CD14-positive monocyte (primary cell): ENCODE measurements around the gene DRAXIN. TPM values are rescaled to one million over a fixed set of nuclear protein-coding genes. Genes with fewer than 3 reads are reported as not detected.

Experiments
- DNase-seq, 3 donors: peaks; one replicate each; pipeline ENCODE4 v3.0.0-alpha.2; 2011 to 2022
- H2AFZ ChIP-seq: 2 replicates; pipeline ENCODE4 v1.6.0; 2012; ENCODE audit warnings: mild to moderate bottlenecking, low read depth, low read length, inconsistent platforms; ENCODE audit not compliant: insufficient read depth, poor library complexity, severe bottlenecking
- H3K27ac ChIP-seq, 2 donors: 1 replicate in 1 of 2; 2 replicates in 1 of 2; pipeline ENCODE4 v1.5.1; 2012 to 2013; ENCODE audit warnings: low read length in 2 of 2, control low read depth in 1 of 2, inconsistent platforms in 1 of 2, low read depth in 1 of 2, mild to moderate bottlenecking in 1 of 2
- H3K27me3 ChIP-seq, 2 donors: one replicate each; pipeline versions ENCODE4 v1.6.0 to v1.6.1; 2011 to 2013; ENCODE audit warnings: low read length in 2 of 2; ENCODE audit not compliant: control insufficient read depth in 2 of 2, insufficient read depth in 2 of 2
- H3K36me3 ChIP-seq, 2 donors: replicated peaks in 1 of 2; 1 replicate in 1 of 2; 2 replicates in 1 of 2; pipeline versions ENCODE4 v1.5.1 to v1.6.1; 2012 to 2013; ENCODE audit warnings: low read length in 2 of 2, control low read depth in 1 of 2, inconsistent platforms in 1 of 2, mild to moderate bottlenecking in 1 of 2; ENCODE audit not compliant: insufficient read depth in 2 of 2, control insufficient read depth in 1 of 2
- H3K4me1 ChIP-seq, 2 donors: 1 replicate in 1 of 2; 2 replicates in 1 of 2; pipeline versions ENCODE4 v1.5.1 to v1.6.1; 2012 to 2013; ENCODE audit warnings: low read length in 2 of 2, control low read depth in 1 of 2, inconsistent platforms in 1 of 2, mild to moderate bottlenecking in 1 of 2, moderate library complexity in 1 of 2; ENCODE audit not compliant: insufficient read depth in 2 of 2, control insufficient read depth in 1 of 2
- H3K4me2 ChIP-seq: replicated peaks from 2 replicates; pipeline ENCODE3; 2012; ENCODE audit warnings: low read length, moderate library complexity, mild to moderate bottlenecking; ENCODE audit not compliant: poor library complexity, severe bottlenecking; ENCODE audit errors: extremely low read depth
- H3K4me3 ChIP-seq, 3 experiments: fragments of 200-600 bp in 1 of 3; sonication (generic) in 1 of 3; replicated peaks in 1 of 3; 1 replicate in 2 of 3; 2 replicates in 1 of 3; pipeline ENCODE4 v1.5.1; 2011 to 2013; ENCODE audit warnings: low read length in 3 of 3, mild to moderate bottlenecking in 3 of 3, control low read depth in 2 of 3, low read depth in 2 of 3, inconsistent platforms in 1 of 3, moderate library complexity in 1 of 3
- H3K79me2 ChIP-seq: 2 replicates; pipeline ENCODE4 v1.6.0; 2012; ENCODE audit warnings: mild to moderate bottlenecking, control low read depth, inconsistent platforms, low read length, moderate library complexity; ENCODE audit not compliant: insufficient read depth
- H3K9ac ChIP-seq: 2 replicates; pipeline ENCODE4 v1.6.0; 2017; ENCODE audit warnings: low read length, mild to moderate bottlenecking; ENCODE audit not compliant: insufficient read depth, poor library complexity, severe bottlenecking
- H3K9me3 ChIP-seq, 2 donors: replicated peaks in 1 of 2; 1 replicate in 1 of 2; 2 replicates in 1 of 2; pipeline versions ENCODE4 v1.5.1 to v1.6.1; 2012 to 2013; ENCODE audit warnings: low read length in 2 of 2, control low read depth in 1 of 2; ENCODE audit not compliant: control insufficient read depth in 1 of 2, insufficient read depth in 1 of 2
- H4K20me1 ChIP-seq: 2 replicates; pipeline ENCODE4 v1.6.0; 2012; ENCODE audit warnings: mild to moderate bottlenecking, low read length, control low read depth, moderate library complexity; ENCODE audit not compliant: insufficient read depth
- H3K27ac Mint-ChIP-seq, 7 donors: one replicate each; pipeline ENCODE4 v1.8.0; 2020; ENCODE audit warnings: mild to moderate bottlenecking in 7 of 7, mixed read lengths in 7 of 7, moderate library complexity in 6 of 7, inconsistent platforms in 2 of 7
- H3K27me3 Mint-ChIP-seq, 3 donors: one replicate each; pipeline ENCODE4 v1.8.0; 2021 to 2022; ENCODE audit warnings: low read depth in 3 of 3, mild to moderate bottlenecking in 3 of 3, mixed read lengths in 3 of 3, moderate library complexity in 3 of 3, inconsistent platforms in 1 of 3
- H3K36me3 Mint-ChIP-seq, 2 donors: one replicate each; pipeline ENCODE4 v1.8.0; 2020; ENCODE audit warnings: mixed read lengths in 2 of 2, inconsistent platforms in 1 of 2, mild to moderate bottlenecking in 1 of 2
- H3K4me1 Mint-ChIP-seq: one replicate; pipeline ENCODE4 v1.8.0; 2020; ENCODE audit warnings: mild to moderate bottlenecking, mixed read lengths
- H3K4me3 Mint-ChIP-seq, 2 donors: one replicate each; pipeline ENCODE4 v1.8.0; 2020; ENCODE audit warnings: mild to moderate bottlenecking in 2 of 2, mixed read lengths in 2 of 2, moderate library complexity in 1 of 2
- H3K9me3 Mint-ChIP-seq, 7 donors: one replicate each; pipeline ENCODE4 v1.8.0; 2020 to 2022; ENCODE audit warnings: mixed read lengths in 7 of 7, mild to moderate bottlenecking in 6 of 7, moderate library complexity in 6 of 7, inconsistent platforms in 2 of 7
- WGBS: methylation state at CpG from one replicate; pipeline ENCODE4 v1.1.5; 2013; ENCODE audit warnings: missing lambda C conversion rate; ENCODE audit not compliant: insufficient coverage; 5-methylcytosine and 5-hydroxymethylcytosine counted together
- intact Hi-C, 2 donors: fragments of 100-400 bp; cut with micrococcal nuclease; formaldehyde crosslinking; loops; one replicate each; pipeline versions ENCODE4 v1.15.0 to v1.15.1; 2023
- polyA plus RNA-seq, 3 donors: library from polyadenylated mRNA; depleted of rRNA in 1 of 3; unstranded in 2 of 3; stranded (reverse) in 1 of 3; fragments of 300-500 nt in 2 of 3; fragments of >200 nt in 1 of 3; fragmentation: Illumina TruSeq in 2 of 3; gene quantifications; 1 replicate in 2 of 3; 2 replicates in 1 of 3; pipeline ENCODE4 v1.2.3, GENCODE V29; 2012 to 2021
- TF ChIP-seq, protein P1 (sequence below): fragments of 200-600 bp; IDR thresholded peaks from one replicate; pipeline ENCODE4 v1.8.0; 2022; ENCODE audit warnings: antibody characterized with exemption, mild to moderate bottlenecking

Gene DRAXIN
- polyA plus RNA-seq, 3 donors, result 0.14 to 0.27 (median 0.18) TPM

DNA sequence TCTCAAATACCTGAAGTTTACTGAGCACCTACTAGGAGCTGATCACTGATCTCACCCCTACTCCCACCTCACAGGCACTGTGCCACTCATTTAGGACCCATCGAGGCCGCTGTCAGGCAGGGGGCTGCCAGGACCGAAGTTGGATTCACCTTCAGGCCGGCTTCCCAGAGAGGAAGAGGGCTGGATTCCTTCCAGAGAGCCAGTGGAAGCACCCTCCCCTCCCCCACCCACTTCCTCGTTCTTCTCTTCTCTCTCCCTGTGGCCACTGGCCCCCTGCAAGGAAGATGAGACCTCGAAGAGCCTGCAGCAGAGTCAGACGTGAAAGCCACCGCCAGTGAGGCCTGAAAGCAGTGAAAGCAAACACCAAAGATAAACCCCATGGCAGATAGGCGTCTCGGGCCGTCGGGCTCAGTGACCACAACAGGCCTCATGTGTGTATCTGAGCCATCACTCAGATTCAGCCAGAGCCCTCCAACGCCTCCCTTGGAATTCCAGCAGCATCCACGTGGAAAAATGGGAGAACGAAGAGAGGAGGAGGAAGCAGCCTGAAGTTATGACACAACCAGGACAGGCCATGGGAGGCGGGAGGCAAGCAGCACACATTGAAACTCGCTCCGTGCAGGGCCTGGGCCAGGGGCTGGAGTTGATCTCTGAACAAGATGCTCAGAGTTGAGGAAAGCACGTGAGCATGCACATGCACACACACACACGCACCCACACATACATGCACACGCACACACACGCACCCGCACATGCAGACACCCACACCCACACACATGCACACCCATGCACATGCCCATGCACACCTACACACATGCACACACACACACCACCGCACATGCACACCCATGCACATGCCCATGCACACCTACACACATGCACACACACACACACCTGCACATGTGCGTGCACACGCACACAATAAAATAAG, 38.3 kb downstream of the DRAXIN start:
- Mint-ChIP-seq H3K4me1 (peaks cover 90% of the 10 kb centered on the region), H3K27ac (peak overlapping the region; percentile 92 to 98 (median 98)), H3K9me3 (peaks cover 0 to 5% (median 0%) of the 10 kb centered on the region in 7 donors), H3K36me3 (peaks cover 0 to 3% of the 10 kb centered on the region in 2 donors), H3K27me3 (peaks cover 0 to 3% (median 0%) of the 10 kb centered on the region in 3 donors), H3K4me3 (peak overlapping the region; percentile 65 to 88)
- H4K20me1 ChIP-seq, result no peaks in the 10 kb centered on the region
- no peaks in the 10 kb centered on the region for H3K36me3 ChIP-seq
- H3K9me3 ChIP-seq, result no peaks in the 10 kb centered on the region
- DNase-seq, result peak in 2 of 3 donors; percentile 50 to 58
- H3K27me3 ChIP-seq, result no peaks in the 10 kb centered on the region
- peak overlapping the region; percentile 30 for H3K9ac ChIP-seq
- peak overlapping the region; percentile 75 for H3K4me2 ChIP-seq
- H3K4me3 ChIP-seq, result peak overlapping the region in 2 of 3 experiments; percentile 17 to 72
- intact Hi-C loops, result loop anchor here in 1 of 2 donors (10.0 kb wide), 1 partner anchor 65 kb away; no protein-coding TSS in a partner anchor
- TF ChIP-seq, protein P1, sequence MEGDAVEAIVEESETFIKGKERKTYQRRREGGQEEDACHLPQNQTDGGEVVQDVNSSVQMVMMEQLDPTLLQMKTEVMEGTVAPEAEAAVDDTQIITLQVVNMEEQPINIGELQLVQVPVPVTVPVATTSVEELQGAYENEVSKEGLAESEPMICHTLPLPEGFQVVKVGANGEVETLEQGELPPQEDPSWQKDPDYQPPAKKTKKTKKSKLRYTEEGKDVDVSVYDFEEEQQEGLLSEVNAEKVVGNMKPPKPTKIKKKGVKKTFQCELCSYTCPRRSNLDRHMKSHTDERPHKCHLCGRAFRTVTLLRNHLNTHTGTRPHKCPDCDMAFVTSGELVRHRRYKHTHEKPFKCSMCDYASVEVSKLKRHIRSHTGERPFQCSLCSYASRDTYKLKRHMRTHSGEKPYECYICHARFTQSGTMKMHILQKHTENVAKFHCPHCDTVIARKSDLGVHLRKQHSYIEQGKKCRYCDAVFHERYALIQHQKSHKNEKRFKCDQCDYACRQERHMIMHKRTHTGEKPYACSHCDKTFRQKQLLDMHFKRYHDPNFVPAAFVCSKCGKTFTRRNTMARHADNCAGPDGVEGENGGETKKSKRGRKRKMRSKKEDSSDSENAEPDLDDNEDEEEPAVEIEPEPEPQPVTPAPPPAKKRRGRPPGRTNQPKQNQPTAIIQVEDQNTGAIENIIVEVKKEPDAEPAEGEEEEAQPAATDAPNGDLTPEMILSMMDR, result no peak
- peaks cover 89 to 93% of the 10 kb centered on the region in 2 donors for H3K4me1 ChIP-seq
- peaks cover 7% of the 10 kb centered on the region for H3K79me2 ChIP-seq
- 12% methylated on average over 16 of the region's 26 CpGs for WGBS
- H2AFZ ChIP-seq, result no peak overlapping the region
- peak overlapping the region; percentile 74 to 87 for H3K27ac ChIP-seq

DNA sequence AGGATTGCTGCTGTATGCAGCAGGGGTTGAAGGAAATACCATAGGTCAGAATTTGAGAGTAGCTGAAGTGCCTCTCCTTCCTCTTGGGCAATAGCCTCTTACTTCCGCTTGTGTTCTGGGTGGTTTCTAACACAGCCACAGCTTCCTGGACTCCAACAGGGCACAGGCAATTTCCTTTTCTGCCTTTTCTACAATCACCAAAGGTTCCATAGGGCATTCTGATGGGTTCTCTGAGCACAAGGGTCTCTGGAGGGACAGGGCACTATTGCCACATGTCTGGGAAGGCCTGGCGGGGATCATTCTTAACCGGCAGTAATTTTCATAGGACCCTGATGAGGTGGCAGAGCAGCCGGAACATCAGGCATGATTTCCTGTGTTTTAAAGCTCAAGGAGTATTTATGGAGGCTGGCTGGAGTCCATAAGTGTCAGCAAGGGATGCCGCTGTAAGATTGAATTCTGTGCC, 39.0 kb downstream of the DRAXIN start:
- H3K27ac ChIP-seq, result peak overlapping the region; percentile 74 to 87
- H3K27me3 Mint-ChIP-seq, result peaks cover 0 to 3% (median 0%) of the 10 kb centered on the region in 3 donors
- no peaks in the 10 kb centered on the region for H3K27me3 ChIP-seq
- no peaks in the 10 kb centered on the region for H3K36me3 ChIP-seq
- H3K79me2 ChIP-seq, result peaks cover 13% of the 10 kb centered on the region
- H3K9ac ChIP-seq, result peak overlapping the region; percentile 47
- peaks cover 0 to 5% (median 0%) of the 10 kb centered on the region in 7 donors for H3K9me3 Mint-ChIP-seq
- H3K4me3 ChIP-seq, result peak overlapping the region; percentile 5 to 72 (median 17)
- no peaks in the 10 kb centered on the region for H4K20me1 ChIP-seq
- no peaks in the 10 kb centered on the region for H3K9me3 ChIP-seq
- 0% methylated on average over 4 of the region's 5 CpGs for WGBS
- peak overlapping the region; percentile 75 for H3K4me2 ChIP-seq
- peak overlapping the region; percentile 92 to 98 (median 98) for H3K27ac Mint-ChIP-seq
- H3K4me3 Mint-ChIP-seq, result peak overlapping the region; percentile 65 to 88
- intact Hi-C loops, result loop anchor here in 1 of 2 donors (10.0 kb wide), 1 partner anchor 64 kb away; no protein-coding TSS in a partner anchor
- TF ChIP-seq, protein P1, result no peak
- peak overlapping the region; percentile 52 for H2AFZ ChIP-seq
- peaks cover 0 to under 1% of the 10 kb centered on the region in 2 donors for H3K36me3 Mint-ChIP-seq
- DNase-seq, result peak; percentile 79 to 92 (median 91)
- peaks cover 90% of the 10 kb centered on the region for H3K4me1 Mint-ChIP-seq
- peaks cover 88 to 93% of the 10 kb centered on the region in 2 donors for H3K4me1 ChIP-seq
